Measurements from ENCODE around the gene FKBP5. TPM values are rescaled to one million over a fixed set of nuclear protein-coding genes. Genes with fewer than 3 reads are reported as not detected.
"Not testable (repeated sequence)": the region's sequence is repeated elsewhere in the genome, so short reads cannot be mapped to it uniquely, and the experiment has no call there.

Gene FKBP5
- total RNA-seq, 1 experiment from 2014 or later = 15.0 TPM

GRCh38 chr6:35690006-35690405 lies 1.3 kb upstream of the FKBP5 start:
- H3K4me3 ChIP-seq (ENCODE audit: insufficient read depth, low read depth, low read length); H3K36me3 ChIP-seq (replicated peaks; ENCODE audit: control insufficient read depth, insufficient read depth, low read length); H3K27me3 ChIP-seq (ENCODE audit: control insufficient read depth, insufficient read depth, low read length); DNase-seq: not testable (repeated sequence)

DNA sequence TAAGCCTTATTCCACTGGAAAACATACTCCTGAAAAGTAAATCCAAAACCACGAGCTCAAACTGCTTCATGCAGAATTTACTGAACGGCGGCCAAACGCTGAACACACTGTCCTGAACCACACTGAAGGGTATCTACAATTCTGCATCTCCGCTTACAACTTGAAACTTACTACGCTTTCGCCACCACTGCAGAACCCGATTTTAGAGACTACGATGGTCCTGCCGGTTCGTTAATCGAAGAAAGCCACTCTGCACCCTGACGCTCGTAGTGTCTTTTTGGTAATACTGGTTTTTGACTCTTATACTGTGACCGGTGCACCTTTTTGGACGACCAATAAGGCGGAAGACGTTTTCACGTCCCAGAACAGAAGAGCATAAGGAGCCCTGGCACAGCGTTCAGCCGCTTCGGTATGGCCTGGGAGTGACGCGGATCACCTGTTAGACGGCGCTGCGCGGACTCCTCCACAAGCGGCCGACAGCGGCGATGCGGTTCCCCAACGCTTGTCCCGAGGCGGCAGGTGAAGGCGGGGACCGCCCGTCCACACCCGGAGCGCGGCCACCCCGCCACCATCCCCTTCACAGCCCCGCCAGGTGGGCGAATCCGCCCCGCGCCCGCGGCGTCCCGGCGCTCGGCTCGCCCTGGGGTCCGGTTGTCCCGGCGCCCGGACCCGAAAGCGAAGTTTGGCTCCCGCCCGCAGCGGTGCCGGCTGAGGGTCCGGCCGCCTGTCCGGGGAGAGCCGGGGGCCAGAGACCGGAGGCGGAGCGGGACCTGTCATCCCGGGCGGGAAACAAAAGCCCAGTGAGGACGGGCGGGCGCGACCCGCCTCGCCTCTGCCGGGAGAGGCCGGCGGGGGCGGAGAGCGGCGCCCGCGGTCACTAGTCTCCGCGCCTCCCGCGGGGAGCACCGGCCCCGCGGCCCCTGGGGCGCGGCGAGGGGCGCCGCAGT lies 784 bp downstream of the FKBP5 start:
- DNase-seq = peak; percentile 78
- Histone ChIP-seq H3K36me3 (replicated peaks; ENCODE audit: control insufficient read depth, insufficient read depth, low read length) (no peaks in the 10 kb centered on the region), H3K4me3 (ENCODE audit: insufficient read depth, low read depth, low read length) (peak overlapping the region; percentile 70), H3K27me3 (ENCODE audit: control insufficient read depth, insufficient read depth, low read length) (peaks cover 6% of the 10 kb centered on the region)

GRCh38 chr6:35686873-35687555 lies 1.7 kb downstream of the FKBP5 start:
- Histone ChIP-seq H3K4me3 (ENCODE audit: insufficient read depth, low read depth, low read length) (no peak overlapping the region; the same call in 1 of the 2 replicates), H3K36me3 (replicated peaks; ENCODE audit: control insufficient read depth, insufficient read depth, low read length) (no peaks in the 10 kb centered on the region), H3K27me3 (ENCODE audit: control insufficient read depth, insufficient read depth, low read length) (peaks cover 6% of the 10 kb centered on the region)
- no peak for DNase-seq

DNA sequence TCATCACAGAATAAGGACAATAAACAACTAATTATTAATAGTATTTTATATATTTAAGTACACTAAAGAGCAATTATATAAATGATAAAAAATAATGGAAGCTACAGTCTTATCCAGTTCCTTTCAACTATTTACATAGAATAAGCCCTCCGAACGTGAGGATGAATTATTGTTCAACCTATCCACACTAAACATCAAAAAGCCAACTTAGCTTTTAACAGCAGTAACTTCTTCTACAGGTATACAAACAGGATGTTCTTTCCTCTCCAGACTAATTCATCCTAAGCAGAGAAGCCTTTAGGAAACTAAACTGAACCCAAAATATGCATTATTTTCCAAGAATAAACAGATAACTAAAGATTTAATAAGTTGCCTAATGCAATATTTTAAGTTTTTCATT lies 2.3 kb downstream of the FKBP5 start:
- Histone ChIP-seq H3K36me3 (replicated peaks; ENCODE audit: control insufficient read depth, insufficient read depth, low read length) (no peaks in the 10 kb centered on the region), H3K27me3 (ENCODE audit: control insufficient read depth, insufficient read depth, low read length) (peaks cover 6% of the 10 kb centered on the region), H3K4me3 (ENCODE audit: insufficient read depth, low read depth, low read length) (no peak overlapping the region)
- no peak for DNase-seq

DNA sequence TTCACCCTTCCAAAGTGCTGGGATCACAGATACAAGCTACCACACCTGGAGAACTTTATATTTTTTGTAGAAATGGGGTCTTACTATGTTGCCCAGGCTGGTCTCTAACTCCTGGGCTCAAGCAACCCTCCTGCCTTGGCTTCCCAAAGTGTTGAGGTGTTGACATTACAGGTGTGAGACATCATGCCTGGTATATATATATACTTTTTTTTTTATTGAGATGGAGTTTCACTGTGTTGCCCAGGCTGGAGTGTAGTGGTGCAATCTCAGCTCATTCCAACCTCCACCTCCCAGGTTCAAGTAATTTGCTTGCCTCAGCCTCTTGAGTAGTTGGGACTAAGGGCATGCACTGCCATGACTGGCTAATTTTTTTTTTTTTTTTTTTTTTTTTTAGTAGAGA lies 5.4 kb downstream of the FKBP5 start:
- Histone ChIP-seq H3K27me3 (ENCODE audit: control insufficient read depth, insufficient read depth, low read length) (peaks cover 6% of the 10 kb centered on the region), H3K36me3 (replicated peaks; ENCODE audit: control insufficient read depth, insufficient read depth, low read length) (no peaks in the 10 kb centered on the region), H3K4me3 (ENCODE audit: insufficient read depth, low read depth, low read length) (no peak overlapping the region)
- no peak for DNase-seq

- Histone ChIP-seq H3K27me3 (ENCODE audit: control insufficient read depth, insufficient read depth, low read length) (no peaks in the 10 kb centered on the region), H3K36me3 (replicated peaks; ENCODE audit: control insufficient read depth, insufficient read depth, low read length) (no peaks in the 10 kb centered on the region), H3K4me3 (ENCODE audit: insufficient read depth, low read depth, low read length) (no peak overlapping the region)
- DNase-seq = no peak
These were observed 7.4 kb downstream of the FKBP5 start for GRCh38 chr6:35681298-35681697.

GRCh38 chr6:35679399-35679798 lies 9.3 kb downstream of the FKBP5 start:
- DNase-seq = no peak
- Histone ChIP-seq H3K27me3 (ENCODE audit: control insufficient read depth, insufficient read depth, low read length) (no peaks in the 10 kb centered on the region), H3K4me3 (ENCODE audit: insufficient read depth, low read depth, low read length) (no peak overlapping the region), H3K36me3 (replicated peaks; ENCODE audit: control insufficient read depth, insufficient read depth, low read length) (no peaks in the 10 kb centered on the region)

- Histone ChIP-seq H3K27me3 (ENCODE audit: control insufficient read depth, insufficient read depth, low read length) (no peaks in the 10 kb centered on the region), H3K4me3 (ENCODE audit: insufficient read depth, low read depth, low read length) (no peak overlapping the region), H3K36me3 (replicated peaks; ENCODE audit: control insufficient read depth, insufficient read depth, low read length) (no peaks in the 10 kb centered on the region)
- DNase-seq = no peak
These were observed 9.9 kb downstream of the FKBP5 start for GRCh38 chr6:35678814-35679213.

- no peaks in the 10 kb centered on the region for H3K27me3 ChIP-seq (ENCODE audit: control insufficient read depth, insufficient read depth, low read length)
- no peak overlapping the region for H3K4me3 ChIP-seq (ENCODE audit: insufficient read depth, low read depth, low read length)
- no peaks in the 10 kb centered on the region for H3K36me3 ChIP-seq (replicated peaks; ENCODE audit: control insufficient read depth, insufficient read depth, low read length)
- no peak for DNase-seq
These were observed 10.6 kb downstream of the FKBP5 start for GRCh38 chr6:35678021-35678654.

GRCh38 chr6:35677456-35677855 lies 11.3 kb downstream of the FKBP5 start:
- H3K36me3 ChIP-seq (replicated peaks; ENCODE audit: control insufficient read depth, insufficient read depth, low read length) = no peaks in the 10 kb centered on the region
- H3K27me3 ChIP-seq (ENCODE audit: control insufficient read depth, insufficient read depth, low read length) = no peaks in the 10 kb centered on the region
- no peak for DNase-seq
- no peak overlapping the region for H3K4me3 ChIP-seq (ENCODE audit: insufficient read depth, low read depth, low read length)

DNA sequence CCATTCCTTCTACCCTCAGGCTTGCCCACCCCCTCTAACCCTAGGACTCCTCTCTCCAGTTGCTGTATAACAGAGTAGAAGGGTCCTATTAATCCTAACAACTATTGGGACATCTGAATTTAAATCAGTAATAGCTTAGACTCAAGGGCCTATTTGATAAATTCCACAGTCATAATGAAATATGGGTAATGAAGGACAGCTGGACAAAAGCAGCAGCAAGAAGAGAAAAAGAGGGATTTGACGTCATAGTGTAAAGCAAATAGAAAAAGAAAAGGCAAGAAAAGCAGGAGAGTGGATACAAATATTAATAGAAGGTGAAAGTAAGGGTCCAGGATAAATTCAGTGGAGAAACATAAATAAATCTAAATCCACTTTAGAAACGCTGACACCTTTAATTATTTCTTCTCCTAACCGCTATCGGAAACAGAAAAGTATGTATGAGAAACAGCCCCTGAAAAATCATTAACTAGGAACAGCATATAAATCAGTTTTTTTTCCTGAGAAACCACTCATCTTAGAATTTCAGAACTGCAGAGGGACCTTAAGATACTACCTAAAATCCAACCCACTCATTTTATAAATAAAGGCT lies 12.8 kb downstream of the FKBP5 start:
- H3K36me3 ChIP-seq (replicated peaks; ENCODE audit: control insufficient read depth, insufficient read depth, low read length) = no peaks in the 10 kb centered on the region
- no peak overlapping the region for H3K4me3 ChIP-seq (ENCODE audit: insufficient read depth, low read depth, low read length)
- no peaks in the 10 kb centered on the region for H3K27me3 ChIP-seq (ENCODE audit: control insufficient read depth, insufficient read depth, low read length)
- no peak for DNase-seq

- Histone ChIP-seq H3K27me3 (ENCODE audit: control insufficient read depth, insufficient read depth, low read length) (no peaks in the 10 kb centered on the region), H3K36me3 (replicated peaks; ENCODE audit: control insufficient read depth, insufficient read depth, low read length) (no peaks in the 10 kb centered on the region), H3K4me3 (ENCODE audit: insufficient read depth, low read depth, low read length) (no peak overlapping the region)
- DNase-seq = no peak
These were observed 14.1 kb downstream of the FKBP5 start for GRCh38 chr6:35674594-35674993.

GRCh38 chr6:35673755-35674154 lies 15.0 kb downstream of the FKBP5 start:
- no peaks in the 10 kb centered on the region for H3K36me3 ChIP-seq (replicated peaks; ENCODE audit: control insufficient read depth, insufficient read depth, low read length)
- no peak for DNase-seq
- H3K27me3 ChIP-seq (ENCODE audit: control insufficient read depth, insufficient read depth, low read length) = no peaks in the 10 kb centered on the region
- H3K4me3 ChIP-seq (ENCODE audit: insufficient read depth, low read depth, low read length) = no peak overlapping the region

- not testable (repeated sequence) for H3K27me3 ChIP-seq (ENCODE audit: control insufficient read depth, insufficient read depth, low read length); H3K4me3 ChIP-seq (ENCODE audit: insufficient read depth, low read depth, low read length); DNase-seq; H3K36me3 ChIP-seq (replicated peaks; ENCODE audit: control insufficient read depth, insufficient read depth, low read length)
These were observed 15.4 kb downstream of the FKBP5 start for GRCh38 chr6:35673284-35673666.

Data from H7 (cell line).